ELF-1 (cell line): ENCODE measurements around the gene F2RL1.
A peak's percentile ranks its signal among the peaks of the same experiment; 100 is the strongest.
"Not testable (repeated sequence)": the region's sequence is repeated elsewhere in the genome, so short reads cannot be mapped to it uniquely, and the experiment has no call there.

Experiments used
- DNase-seq: peaks from one replicate; pipeline ENCODE4 v3.0.0-alpha.2; 2016; ENCODE audit warnings: low read depth, low spot score

The F2RL1 gene, protein sequence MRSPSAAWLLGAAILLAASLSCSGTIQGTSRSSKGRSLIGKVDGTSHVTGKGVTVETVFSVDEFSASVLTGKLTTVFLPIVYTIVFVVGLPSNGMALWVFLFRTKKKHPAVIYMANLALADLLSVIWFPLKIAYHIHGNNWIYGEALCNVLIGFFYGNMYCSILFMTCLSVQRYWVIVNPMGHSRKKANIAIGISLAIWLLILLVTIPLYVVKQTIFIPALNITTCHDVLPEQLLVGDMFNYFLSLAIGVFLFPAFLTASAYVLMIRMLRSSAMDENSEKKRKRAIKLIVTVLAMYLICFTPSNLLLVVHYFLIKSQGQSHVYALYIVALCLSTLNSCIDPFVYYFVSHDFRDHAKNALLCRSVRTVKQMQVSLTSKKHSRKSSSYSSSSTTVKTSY

DNA sequence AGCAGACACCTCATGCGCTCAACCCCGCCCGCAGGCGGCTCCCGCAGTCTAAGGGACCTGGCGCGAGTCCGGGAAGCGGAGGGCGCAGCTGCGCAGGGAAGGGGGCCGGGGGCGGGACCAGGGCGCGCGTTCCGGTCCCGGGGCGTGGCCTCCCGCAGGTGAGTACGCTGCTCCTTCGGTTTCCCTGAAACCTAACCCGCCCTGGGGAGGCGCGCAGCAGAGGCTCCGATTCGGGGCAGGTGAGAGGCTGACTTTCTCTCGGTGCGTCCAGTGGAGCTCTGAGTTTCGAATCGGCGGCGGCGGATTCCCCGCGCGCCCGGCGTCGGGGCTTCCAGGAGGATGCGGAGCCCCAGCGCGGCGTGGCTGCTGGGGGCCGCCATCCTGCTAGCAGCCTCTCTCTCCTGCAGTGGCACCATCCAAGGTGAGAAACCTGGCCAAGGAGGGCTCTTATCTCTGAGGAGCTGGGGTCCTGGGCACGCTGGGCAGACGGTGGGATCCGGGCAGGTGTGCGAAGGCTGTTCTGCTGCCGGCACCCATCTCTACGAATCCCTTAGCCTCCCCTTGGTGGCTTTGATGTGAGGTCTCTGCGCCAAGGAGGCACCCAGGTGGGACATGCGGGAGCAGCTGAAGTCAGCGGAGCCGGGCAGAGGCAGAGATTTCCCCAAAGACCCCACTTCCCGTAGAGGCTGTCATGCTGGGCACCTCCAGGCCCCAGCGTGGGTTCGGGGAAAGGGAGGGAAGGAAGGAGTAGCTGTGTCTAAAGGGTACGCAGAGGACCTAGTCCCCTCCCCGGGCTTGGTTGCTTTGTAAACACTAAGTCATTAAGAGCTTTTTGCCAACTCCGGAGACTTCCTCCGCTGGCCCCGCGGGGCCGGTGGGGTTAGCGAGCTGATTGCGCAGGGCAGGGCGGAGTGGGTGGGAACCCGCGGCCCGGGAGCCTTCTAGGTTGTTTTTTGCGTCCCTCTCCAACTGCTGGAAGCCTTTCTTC lies at the start of gene F2RL1:
Gene F2RL1, plus strand, starts transcription at position 187 of the 988 bp plus-strand sequence. Its CDS starts 153 bp downstream, at position 340.
- DNase-seq = peak; percentile 97

GRCh38 chr5:76771041-76771440 lies 47.8 kb upstream of the F2RL1 start:
- not testable (repeated sequence) for DNase-seq

DNA sequence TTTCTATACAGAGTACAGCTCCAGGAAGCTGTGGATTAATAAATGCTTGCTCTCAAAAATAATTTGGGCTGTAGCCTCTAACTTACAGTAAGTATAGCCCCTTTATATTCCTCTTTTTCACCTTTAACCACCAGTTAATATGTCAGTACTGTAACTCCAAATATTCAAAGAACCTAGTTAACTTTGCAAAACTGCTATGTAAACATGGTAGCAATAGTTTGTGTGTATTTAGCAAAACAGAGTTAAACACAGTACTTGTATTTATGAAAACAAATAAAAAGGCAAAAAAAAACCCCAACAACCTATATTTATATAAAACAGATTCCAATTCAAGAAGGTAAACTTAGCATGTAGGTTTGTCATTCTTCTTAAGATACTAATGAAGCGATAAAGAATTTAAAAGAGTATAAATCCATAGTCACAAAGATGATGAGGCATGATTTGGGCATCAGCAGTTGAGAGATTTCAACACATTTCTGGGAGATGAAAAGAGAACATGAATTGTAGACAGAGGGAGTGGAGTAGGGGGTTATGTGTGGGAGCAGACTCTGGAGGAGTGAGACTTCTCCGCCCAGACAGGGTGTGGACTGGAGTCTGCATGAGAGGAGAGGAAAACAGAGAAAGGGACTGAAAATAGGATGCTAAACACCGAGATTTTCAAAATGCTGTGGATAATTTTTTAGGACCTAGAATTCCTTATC lies 47.0 kb upstream of the F2RL1 start:
- DNase-seq = no peak

DNA sequence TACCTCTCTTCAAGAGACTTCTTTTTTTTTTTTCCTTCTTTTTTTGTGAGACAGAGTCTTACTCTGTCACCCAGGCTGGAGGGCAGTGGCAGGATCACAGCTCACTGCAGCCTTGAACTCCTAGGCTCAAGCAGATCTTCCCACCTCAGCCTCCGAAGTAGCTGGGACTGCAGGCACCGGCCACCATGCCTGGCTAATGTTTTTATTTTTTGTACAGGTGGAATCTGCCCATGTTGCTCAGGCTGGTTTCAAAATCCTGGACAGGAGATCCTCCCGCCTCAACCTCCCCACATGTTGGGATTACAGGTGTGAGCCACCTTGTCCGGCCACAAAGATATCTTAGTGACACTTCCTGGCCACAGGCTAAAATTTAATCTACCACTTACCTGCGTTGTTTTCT lies 42.9 kb upstream of the F2RL1 start:
- no peak for DNase-seq

DNA sequence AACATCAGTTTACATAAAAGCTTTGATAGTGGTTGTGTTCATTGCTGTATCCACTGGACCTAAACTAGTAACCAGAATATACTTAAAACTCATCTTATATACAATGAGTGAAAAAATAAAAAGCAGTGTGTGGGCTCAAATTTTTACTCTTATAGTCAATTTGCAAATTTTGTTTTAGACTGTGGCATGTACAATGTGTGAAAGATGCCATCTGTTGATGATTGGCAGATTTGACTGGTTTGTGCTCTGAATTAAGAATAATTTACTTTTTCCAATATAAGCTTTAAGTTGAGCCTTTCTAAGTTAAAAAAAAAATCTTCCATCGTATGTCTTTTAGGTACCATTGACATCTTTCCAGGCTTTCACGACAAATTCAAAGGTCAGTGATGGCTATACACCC lies 42.4 kb upstream of the F2RL1 start:
- DNase-seq = no peak

- DNase-seq = not testable (repeated sequence)
Measured at GRCh38 chr5:76780616-76781015, 38.2 kb upstream of the F2RL1 start.

GRCh38 chr5:76781775-76782174 lies 37.1 kb upstream of the F2RL1 start:
- peak; percentile 86 for DNase-seq

GRCh38 chr5:76782444-76782843 lies 36.4 kb upstream of the F2RL1 start:
- DNase-seq = no peak

GRCh38 chr5:76787237-76787636 lies 31.6 kb upstream of the F2RL1 start:
- DNase-seq = no peak

GRCh38 chr5:76788362-76788761 lies 30.5 kb upstream of the F2RL1 start:
- no peak for DNase-seq

DNA sequence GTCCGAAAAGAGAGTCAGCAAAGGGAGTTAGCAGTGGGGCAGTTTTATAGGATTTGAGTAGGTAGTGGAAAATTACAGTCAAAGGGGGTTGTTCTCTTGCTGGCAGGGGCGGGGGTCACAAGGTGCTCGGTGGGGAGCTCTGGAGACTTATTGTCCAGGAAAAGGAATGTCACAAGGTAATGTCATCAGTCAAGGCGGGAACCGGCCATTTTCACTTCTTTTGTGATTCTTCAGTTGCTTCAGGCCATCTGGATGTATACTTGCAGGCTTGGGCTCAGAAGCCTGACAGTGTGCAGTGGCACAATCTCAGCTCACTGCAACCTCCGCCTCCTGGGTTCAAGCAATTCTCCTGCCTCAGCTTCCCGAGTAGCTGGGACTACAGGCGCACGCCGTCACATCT lies 29.6 kb upstream of the F2RL1 start:
- DNase-seq = peak; percentile 70

GRCh38 chr5:76789991-76790581 lies 28.7 kb upstream of the F2RL1 start:
- no peak for DNase-seq

DNA sequence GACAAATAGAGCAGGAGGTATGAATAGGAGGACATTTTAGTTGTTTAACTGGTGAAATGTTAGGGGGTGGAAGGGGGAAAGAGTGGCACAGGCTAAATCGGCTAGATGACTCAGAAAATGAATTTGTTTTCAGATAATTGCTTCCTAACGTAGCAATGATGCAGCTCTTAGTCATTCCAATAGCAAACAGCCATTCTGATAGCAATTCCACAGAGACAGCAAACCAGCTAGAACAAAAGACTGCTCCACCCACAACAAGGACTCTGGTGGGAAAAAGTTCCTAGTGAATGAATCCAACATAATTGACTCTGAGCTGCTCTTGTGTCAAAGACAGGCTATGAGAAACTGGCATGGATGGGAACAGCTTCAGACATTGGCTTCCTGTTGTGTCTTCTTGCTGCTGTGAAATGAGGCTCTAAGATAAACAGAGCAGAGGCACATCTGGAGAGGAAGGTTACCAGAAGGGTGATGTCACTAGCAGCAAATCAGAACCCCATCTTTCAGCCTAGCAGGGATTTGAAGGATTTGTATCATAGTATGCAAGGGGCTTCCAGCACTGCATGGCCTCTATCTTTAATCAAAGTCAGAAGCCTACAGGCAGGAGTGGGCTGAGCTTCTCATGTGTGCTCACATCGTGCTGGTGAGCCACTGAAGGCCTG lies 28.1 kb upstream of the F2RL1 start:
- DNase-seq = peak; percentile 50

- DNase-seq = no peak
Measured at GRCh38 chr5:76791461-76791860, 27.4 kb upstream of the F2RL1 start.

GRCh38 chr5:76794871-76795270 lies 24.0 kb upstream of the F2RL1 start:
- no peak for DNase-seq

- DNase-seq = no peak
Measured at GRCh38 chr5:76799588-76799987, 19.2 kb upstream of the F2RL1 start.

GRCh38 chr5:76800579-76800978 lies 18.3 kb upstream of the F2RL1 start:
- no peak for DNase-seq

- no peak for DNase-seq
Measured at GRCh38 chr5:76801159-76801802, 17.5 kb upstream of the F2RL1 start.

- peak; percentile 44 for DNase-seq
Measured at GRCh38 chr5:76801803-76802195, 17.0 kb upstream of the F2RL1 start.

DNA sequence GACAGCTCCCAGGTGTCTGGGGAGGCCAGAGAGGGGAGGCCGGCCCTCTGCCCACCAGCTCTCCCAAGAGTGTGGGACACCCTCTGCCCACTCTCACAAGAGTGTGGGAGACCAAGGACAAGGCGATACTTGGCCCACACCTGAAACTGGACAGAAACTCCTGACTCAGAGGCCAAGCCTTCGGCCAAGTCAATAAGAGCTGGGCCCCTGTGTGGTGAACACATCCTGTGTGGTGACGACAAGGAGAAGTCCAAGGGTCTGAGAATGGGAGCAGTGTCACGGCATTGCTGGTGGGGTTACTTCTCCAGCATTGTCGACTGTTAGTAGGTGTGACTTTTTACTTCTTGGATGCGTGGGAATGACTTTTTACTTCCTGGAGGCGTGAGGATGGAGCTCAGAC lies 14.6 kb upstream of the F2RL1 start:
- DNase-seq = no peak
